VCaP (cell line): ENCODE measurements around the gene TENT4A.

Experiments used
- H3K27ac ChIP-seq: fragments of 450-650 bp; 2 replicates; pipeline ENCODE4 v1.5.1; 2017
- TF ChIP-seq, protein P1 (sequence below): fragments of 450-650 bp; conservative IDR thresholded peaks from 2 replicates; pipeline ENCODE4 v1.5.1; 2017; ENCODE audit warnings: mild to moderate bottlenecking, moderate library complexity

Gene TENT4A

DNA sequence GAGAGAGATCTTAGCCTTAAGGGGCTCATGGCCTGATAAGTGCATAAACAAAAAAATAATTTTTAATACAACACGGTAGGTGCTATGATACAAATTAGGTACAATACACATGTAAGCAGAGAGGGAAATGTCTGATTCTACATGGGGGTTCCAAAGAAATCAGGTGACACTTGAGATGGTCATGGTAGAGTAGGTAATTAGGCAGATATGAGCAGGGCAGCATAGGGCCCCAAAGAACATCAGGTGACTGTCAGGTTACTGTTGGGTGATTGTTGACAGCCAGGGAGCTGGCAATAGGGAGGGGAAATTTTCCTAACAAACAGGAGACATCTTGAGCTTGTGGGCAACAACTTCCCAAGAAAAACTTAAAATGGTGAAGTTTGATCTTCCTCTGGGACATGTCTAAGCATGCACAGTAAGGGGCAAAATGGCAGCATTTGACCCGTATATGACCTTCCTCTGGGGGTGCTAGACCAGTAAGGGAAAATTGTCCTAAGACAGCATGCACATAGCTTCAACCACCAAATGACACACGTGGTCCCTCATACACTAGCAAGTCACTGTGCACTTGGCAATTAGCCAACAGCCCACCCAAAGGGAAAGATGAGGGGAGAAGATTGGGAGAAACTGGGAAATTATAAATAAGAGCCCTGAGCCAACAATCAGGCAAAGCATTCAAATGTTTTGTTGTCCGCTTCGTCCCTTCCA, 37.3 kb upstream of the TENT4A start:
- H3K27ac ChIP-seq: no peak overlapping the region
- TF ChIP-seq, protein P1, sequence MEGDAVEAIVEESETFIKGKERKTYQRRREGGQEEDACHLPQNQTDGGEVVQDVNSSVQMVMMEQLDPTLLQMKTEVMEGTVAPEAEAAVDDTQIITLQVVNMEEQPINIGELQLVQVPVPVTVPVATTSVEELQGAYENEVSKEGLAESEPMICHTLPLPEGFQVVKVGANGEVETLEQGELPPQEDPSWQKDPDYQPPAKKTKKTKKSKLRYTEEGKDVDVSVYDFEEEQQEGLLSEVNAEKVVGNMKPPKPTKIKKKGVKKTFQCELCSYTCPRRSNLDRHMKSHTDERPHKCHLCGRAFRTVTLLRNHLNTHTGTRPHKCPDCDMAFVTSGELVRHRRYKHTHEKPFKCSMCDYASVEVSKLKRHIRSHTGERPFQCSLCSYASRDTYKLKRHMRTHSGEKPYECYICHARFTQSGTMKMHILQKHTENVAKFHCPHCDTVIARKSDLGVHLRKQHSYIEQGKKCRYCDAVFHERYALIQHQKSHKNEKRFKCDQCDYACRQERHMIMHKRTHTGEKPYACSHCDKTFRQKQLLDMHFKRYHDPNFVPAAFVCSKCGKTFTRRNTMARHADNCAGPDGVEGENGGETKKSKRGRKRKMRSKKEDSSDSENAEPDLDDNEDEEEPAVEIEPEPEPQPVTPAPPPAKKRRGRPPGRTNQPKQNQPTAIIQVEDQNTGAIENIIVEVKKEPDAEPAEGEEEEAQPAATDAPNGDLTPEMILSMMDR: no peak

DNA sequence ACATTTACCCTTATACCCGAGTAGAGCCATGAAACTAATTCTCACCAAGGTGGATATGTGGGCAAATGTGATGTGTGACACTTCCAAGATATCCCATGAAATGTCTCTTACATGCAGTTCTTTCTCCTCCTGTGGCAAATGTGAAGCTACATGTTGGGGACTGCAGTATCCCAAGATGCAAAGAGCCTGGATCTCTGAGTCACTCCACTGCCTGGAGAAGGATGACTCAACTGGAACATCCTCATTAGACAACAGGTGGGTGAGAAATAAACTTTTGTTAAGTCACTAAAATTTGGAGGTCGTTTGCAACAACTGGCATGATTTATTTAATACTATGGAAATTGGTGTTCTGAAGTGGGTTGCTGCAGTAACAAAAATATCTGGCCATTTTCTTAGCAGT, 36.5 kb upstream of the TENT4A start:
- TF ChIP-seq, protein P1: no peak
- no peak overlapping the region for H3K27ac ChIP-seq

DNA sequence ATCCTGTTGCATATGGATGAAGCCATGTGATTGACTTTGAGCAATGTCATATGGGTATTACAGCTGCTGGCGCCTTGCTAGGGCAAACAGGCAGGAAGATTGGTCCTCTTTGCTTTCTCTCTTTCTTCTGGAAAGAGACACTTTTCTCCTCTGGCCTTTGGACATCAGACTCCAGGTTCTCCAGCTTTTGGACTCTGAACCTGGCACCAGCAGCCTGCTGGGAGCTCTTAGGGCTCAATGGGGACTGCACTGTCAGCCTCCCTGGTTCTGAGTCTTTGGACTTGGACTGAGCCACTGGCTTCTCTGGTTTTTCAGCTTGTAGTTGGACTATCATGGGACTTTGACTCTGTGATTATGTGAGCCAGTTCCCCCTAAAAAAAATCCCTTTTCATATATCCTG, 34.8 kb upstream of the TENT4A start:
- TF ChIP-seq, protein P1: no peak
- H3K27ac ChIP-seq: no peak overlapping the region

DNA sequence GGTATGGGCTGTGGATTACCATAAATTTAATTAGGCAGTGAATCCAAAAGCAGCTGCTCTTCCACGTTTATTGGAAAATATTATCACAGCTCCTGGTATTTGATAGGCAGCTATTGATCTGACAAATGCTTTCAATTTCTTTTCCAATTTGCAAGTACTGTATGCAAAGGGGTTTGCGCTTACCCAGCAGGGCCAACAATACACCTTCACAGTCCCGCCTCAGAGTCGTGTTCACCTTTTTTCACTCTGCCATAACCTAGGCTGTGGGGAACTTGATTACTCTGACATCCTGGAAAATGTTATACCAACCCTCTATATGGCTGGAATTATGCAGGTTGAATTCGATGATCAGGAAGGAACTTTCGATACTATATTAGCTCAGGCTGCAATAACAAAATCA, 32.3 kb upstream of the TENT4A start:
- TF ChIP-seq, protein P1: no peak
- H3K27ac ChIP-seq: no peak overlapping the region

DNA sequence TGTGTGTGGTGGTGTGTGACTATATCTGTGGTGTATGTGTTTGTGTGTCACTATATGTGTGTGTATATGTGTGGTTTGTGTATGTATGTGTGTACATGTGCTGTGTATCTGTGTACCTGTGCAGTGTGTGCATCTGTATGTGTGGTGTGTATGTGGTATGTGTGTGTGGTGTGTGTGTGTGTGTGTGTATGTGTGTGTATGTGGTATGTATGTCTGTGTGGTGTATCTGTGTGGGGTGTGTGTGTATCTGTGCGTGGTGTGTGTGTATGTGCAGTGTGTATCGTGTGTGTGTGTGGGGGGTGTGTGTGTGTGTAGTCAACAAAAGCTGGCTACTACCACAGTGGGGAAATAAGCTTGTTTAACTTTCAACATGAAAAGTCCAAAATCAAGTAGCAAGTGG, 31.6 kb upstream of the TENT4A start:
- TF ChIP-seq, protein P1: no peak
- no peak overlapping the region for H3K27ac ChIP-seq

DNA sequence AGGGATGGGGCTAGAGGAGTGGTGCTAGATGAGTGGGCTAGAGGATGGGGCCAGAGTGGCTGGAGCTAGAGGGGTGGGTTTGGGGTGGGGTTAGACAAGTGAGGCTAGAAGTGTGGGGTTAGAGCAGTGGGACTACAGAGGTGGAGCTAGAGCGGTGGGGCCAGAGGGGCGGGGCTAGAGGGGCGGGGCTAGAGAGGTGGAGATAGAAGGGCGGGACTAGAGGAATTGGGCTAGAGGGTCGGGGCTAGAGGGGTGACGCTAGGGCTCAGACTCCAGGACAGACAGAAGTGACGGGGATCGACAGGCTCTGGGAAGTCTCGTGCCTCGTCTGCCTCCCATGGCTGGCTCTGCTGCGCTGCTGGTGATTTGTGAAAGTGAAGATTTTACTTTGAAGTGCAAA, 31.0 kb upstream of the TENT4A start:
- TF ChIP-seq, protein P1: no peak
- no peak overlapping the region for H3K27ac ChIP-seq

DNA sequence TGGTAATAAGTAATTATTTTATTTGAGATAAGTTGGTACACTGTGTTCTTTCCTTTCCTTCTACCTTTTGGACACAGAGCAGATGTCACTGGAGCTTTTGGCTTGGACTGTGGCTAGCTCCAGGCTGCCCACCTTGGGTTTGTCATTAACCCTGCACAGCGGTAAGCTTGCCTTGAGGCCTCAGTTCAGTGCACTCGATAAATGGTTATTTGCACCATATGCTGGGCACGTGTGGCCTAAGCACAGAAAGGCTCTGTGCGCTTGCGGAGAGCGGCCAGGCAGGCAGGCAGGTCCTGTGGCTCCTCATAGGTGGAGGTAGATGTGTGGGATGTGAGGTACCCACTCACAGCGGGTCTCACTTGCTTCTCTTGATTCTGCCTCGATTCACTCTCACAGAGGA, 30.0 kb upstream of the TENT4A start:
- TF ChIP-seq, protein P1: no peak
- no peak overlapping the region for H3K27ac ChIP-seq
